Astrocyte (in vitro differentiated cells and primary cell): ENCODE measurements around the gene TRMT61A. TPM values are rescaled to one million over a fixed set of nuclear protein-coding genes. Genes with fewer than 3 reads are reported as not detected.

Experiments
- DNase-seq: peaks from one replicate; pipeline ENCODE4 v3.0.0-alpha.2; 2010; ENCODE audit warnings: low read depth
- FAIRE-seq: peaks from 2 replicates; lab custom pipeline; 2011; peaks lifted over from hg19 to GRCh38; lab: Jason Lieb, UNC
- H2AFZ ChIP-seq: 2 replicates; pipeline ENCODE4 v1.6.0; 2012; ENCODE audit warnings: low read depth, low read length, inconsistent platforms
- H3K27ac ChIP-seq: 2 replicates; pipeline ENCODE4 v1.5.1; 2011; ENCODE audit warnings: low read depth, low read length, inconsistent platforms
- H3K27me3 ChIP-seq: 2 replicates; pipeline ENCODE4 v1.6.0; 2011; ENCODE audit warnings: low read length, inconsistent platforms; ENCODE audit not compliant: insufficient read depth
- H3K36me3 ChIP-seq: 2 replicates; pipeline ENCODE4 v1.5.1; 2011; ENCODE audit warnings: low read length, inconsistent platforms; ENCODE audit not compliant: insufficient read depth
- H3K4me1 ChIP-seq: 2 replicates; pipeline ENCODE4 v1.5.1; 2011; ENCODE audit warnings: low read length, inconsistent platforms; ENCODE audit not compliant: insufficient read depth
- H3K4me2 ChIP-seq: 2 replicates; pipeline ENCODE4 v1.6.0; 2012; ENCODE audit warnings: low read length, inconsistent platforms
- H3K4me3 ChIP-seq: 2 replicates; pipeline ENCODE4 v1.5.1; 2011; ENCODE audit warnings: low read depth, mild to moderate bottlenecking, low read length, inconsistent platforms; ENCODE audit not compliant: insufficient read depth
- H3K79me2 ChIP-seq: 2 replicates; pipeline ENCODE4 v1.6.0; 2012; ENCODE audit warnings: mild to moderate bottlenecking, low read length, inconsistent platforms; ENCODE audit not compliant: insufficient read depth
- H3K9ac ChIP-seq: 2 replicates; pipeline ENCODE4 v1.6.0; 2012; ENCODE audit warnings: mild to moderate bottlenecking, low read length, inconsistent platforms
- H3K9me3 ChIP-seq: 2 replicates; pipeline ENCODE4 v1.5.1; 2012; ENCODE audit warnings: low read depth, mild to moderate bottlenecking, low read length, inconsistent platforms; ENCODE audit not compliant: insufficient read depth
- H4K20me1 ChIP-seq: 2 replicates; pipeline ENCODE4 v1.6.0; 2012; ENCODE audit warnings: low read length, inconsistent platforms; ENCODE audit not compliant: insufficient read depth
- H3K27ac Mint-ChIP-seq: one replicate; pipeline ENCODE4 v1.8.0; 2021; ENCODE audit warnings: mild to moderate bottlenecking, mixed read lengths; ENCODE audit not compliant: unreplicated experiment
- H3K27me3 Mint-ChIP-seq: one replicate; pipeline ENCODE4 v1.8.0; 2021; ENCODE audit warnings: low read depth, mixed read lengths; ENCODE audit not compliant: unreplicated experiment
- H3K36me3 Mint-ChIP-seq: one replicate; pipeline ENCODE4 v1.8.0; 2021; ENCODE audit warnings: low read depth, mixed read lengths; ENCODE audit not compliant: unreplicated experiment
- H3K4me1 Mint-ChIP-seq: one replicate; pipeline ENCODE4 v1.8.0; 2021; ENCODE audit warnings: low read depth, mixed read lengths; ENCODE audit not compliant: unreplicated experiment
- H3K4me3 Mint-ChIP-seq: one replicate; pipeline ENCODE4 v1.8.0; 2021; ENCODE audit warnings: mild to moderate bottlenecking, moderate library complexity, mixed read lengths; ENCODE audit not compliant: unreplicated experiment
- H3K9me3 Mint-ChIP-seq: one replicate; pipeline ENCODE4 v1.8.0; 2021; ENCODE audit warnings: mild to moderate bottlenecking, mixed read lengths; ENCODE audit not compliant: unreplicated experiment
- CTCF ChIP-seq: IDR thresholded peaks from 2 replicates; pipeline ENCODE4 v1.5.1; 2011; ENCODE audit warnings: low read depth, mild to moderate bottlenecking, inconsistent platforms, low read length, moderate library complexity; ENCODE audit not compliant: insufficient read depth
- EZH2 ChIP-seq: IDR thresholded peaks from 2 replicates; pipeline ENCODE4 v1.6.1; 2012; ENCODE audit warnings: mild to moderate bottlenecking, low read length, inconsistent platforms; ENCODE audit not compliant: insufficient read depth
- total RNA-seq: library from RNA; stranded (reverse); gene quantifications from 2 replicates; pipeline ENCODE4 v1.2.1, GENCODE V29; 2021

The TRMT61A gene
- total RNA-seq, 1 donor from 2014 or later = 12.4 TPM

GRCh38 chr14:103526247-103526913 lies 2.6 kb upstream of the TRMT61A start:
- Histone ChIP-seq H3K27ac (no peak overlapping the region), H3K9ac (no peak overlapping the region), H3K9me3 (no peaks in the 10 kb centered on the region), H3K4me3 (no peak overlapping the region), H3K4me2 (no peak overlapping the region), H3K4me1 (peaks cover 32% of the 10 kb centered on the region), H3K27me3 (peaks cover 14% of the 10 kb centered on the region), H4K20me1 (peaks cover 24% of the 10 kb centered on the region), H3K36me3 (no peaks in the 10 kb centered on the region), H2AFZ (no peak overlapping the region), H3K79me2 (peaks cover 24% of the 10 kb centered on the region)
- H3K36me3 Mint-ChIP-seq = peaks cover 6% of the 10 kb centered on the region
- no peak for FAIRE-seq
- DNase-seq = no peak
- H3K27me3 Mint-ChIP-seq = peaks cover 6% of the 10 kb centered on the region
- no peak for TF ChIP-seq EZH2
- H3K4me3 Mint-ChIP-seq = no peak overlapping the region
- H3K4me1 Mint-ChIP-seq = peaks cover 13% of the 10 kb centered on the region
- no peaks in the 10 kb centered on the region for H3K9me3 Mint-ChIP-seq
- no peak overlapping the region for H3K27ac Mint-ChIP-seq

- Mint-ChIP-seq H3K36me3 (peaks cover 6% of the 10 kb centered on the region), H3K9me3 (no peaks in the 10 kb centered on the region), H3K4me1 (peaks cover 15% of the 10 kb centered on the region), H3K4me3 (peak overlapping the region; percentile 74), H3K27me3 (peaks cover 6% of the 10 kb centered on the region), H3K27ac (no peak overlapping the region)
- no peaks in the 10 kb centered on the region for H3K9me3 ChIP-seq
- peaks cover 14% of the 10 kb centered on the region for H3K27me3 ChIP-seq
- no peak overlapping the region for H3K4me3 ChIP-seq
- H3K4me2 ChIP-seq = no peak overlapping the region
- no peaks in the 10 kb centered on the region for H3K36me3 ChIP-seq
- no peak for DNase-seq
- no peak overlapping the region for H3K27ac ChIP-seq
- H4K20me1 ChIP-seq = peaks cover 27% of the 10 kb centered on the region
- H3K79me2 ChIP-seq = peaks cover 29% of the 10 kb centered on the region
- H3K9ac ChIP-seq = no peak overlapping the region
- TF ChIP-seq CTCF = no peak
- no peak for TF ChIP-seq EZH2
- no peak overlapping the region for H2AFZ ChIP-seq
- no peak for FAIRE-seq
- H3K4me1 ChIP-seq = peaks cover 31% of the 10 kb centered on the region
Observed at GRCh38 chr14:103526914-103527248, 2.1 kb upstream of the TRMT61A start.

- Histone ChIP-seq H3K9ac (no peak overlapping the region), H3K4me3 (no peak overlapping the region), H3K4me1 (peaks cover 27% of the 10 kb centered on the region), H3K36me3 (no peaks in the 10 kb centered on the region), H3K27ac (no peak overlapping the region), H3K9me3 (no peaks in the 10 kb centered on the region), H4K20me1 (peaks cover 33% of the 10 kb centered on the region), H3K4me2 (peak overlapping the region; percentile 94), H3K79me2 (peaks cover 35% of the 10 kb centered on the region), H3K27me3 (peaks cover 11% of the 10 kb centered on the region), H2AFZ (no peak overlapping the region)
- TF ChIP-seq EZH2 = no peak
- TF ChIP-seq CTCF = no peak
- peaks cover 6% of the 10 kb centered on the region for H3K27me3 Mint-ChIP-seq
- H3K4me3 Mint-ChIP-seq = peak overlapping the region; percentile 95
- H3K27ac Mint-ChIP-seq = no peak overlapping the region
- no peaks in the 10 kb centered on the region for H3K9me3 Mint-ChIP-seq
- FAIRE-seq = no peak
- H3K36me3 Mint-ChIP-seq = peaks cover 6% of the 10 kb centered on the region
- H3K4me1 Mint-ChIP-seq = peaks cover 16% of the 10 kb centered on the region
- no peak for DNase-seq
Observed at GRCh38 chr14:103527408-103528145, 1.4 kb upstream of the TRMT61A start.
